Ureter (tissue), 1 donor: ENCODE results near the gene S100Z. TPM values are rescaled to one million over a fixed set of nuclear protein-coding genes. Genes with fewer than 3 reads are reported as not detected.
"Not testable (repeated sequence)": the region's sequence is repeated elsewhere in the genome, so short reads cannot be mapped to it uniquely, and the experiment has no call there.

Experiments used
- DNase-seq: peaks from one replicate; pipeline ENCODE4 v3.0.0-alpha.2; 2020; ENCODE audit warnings: low spot score
- total RNA-seq: library from RNA; stranded (reverse); gene quantifications from one replicate; pipeline ENCODE4 v1.2.4, GENCODE V29; 2023
- donor health status: DM: yes; HTN: yes; CAD: no.

S100Z gene
- total RNA-seq, 1 donor from 2014 or later: not detected

- DNase-seq: no peak
Observed at GRCh38 chr5:76874088-76874581, 24.3 kb downstream of the S100Z start.

GRCh38 chr5:76888733-76889300, 39.0 kb downstream of the S100Z start:
- no peak for DNase-seq

GRCh38 chr5:76893294-76893693, 43.5 kb downstream of the S100Z start:
- DNase-seq: no peak

GRCh38 chr5:76896196-76896595, 46.4 kb downstream of the S100Z start:
- no peak for DNase-seq

- DNase-seq: no peak
Observed at GRCh38 chr5:76901522-76901921, 51.7 kb downstream of the S100Z start.

GRCh38 chr5:76908166-76908565, 58.4 kb downstream of the S100Z start:
- DNase-seq: no peak

- not testable (repeated sequence) for DNase-seq
Observed at GRCh38 chr5:76910344-76910933, 60.6 kb downstream of the S100Z start.

GRCh38 chr5:76914671-76915070, 64.9 kb downstream of the S100Z start:
- DNase-seq: not testable (repeated sequence)

GRCh38 chr5:76918539-76918938, 68.7 kb downstream of the S100Z start:
- no peak for DNase-seq

GRCh38 chr5:76920491-76920890, 70.7 kb downstream of the S100Z start:
- DNase-seq: no peak

- DNase-seq: no peak
Observed at GRCh38 chr5:76926329-76927105, 76.7 kb downstream of the S100Z start.

GRCh38 chr5:76927961-76928360, 78.1 kb downstream of the S100Z start:
- no peak for DNase-seq

GRCh38 chr5:76930083-76930482, 80.3 kb downstream of the S100Z start:
- DNase-seq: no peak

- DNase-seq: no peak
Observed at GRCh38 chr5:76938177-76938576, 88.4 kb downstream of the S100Z start.

- no peak for DNase-seq
Observed at GRCh38 chr5:76941000-76941399, 91.2 kb downstream of the S100Z start.

- DNase-seq: no peak
Observed at GRCh38 chr5:76941442-76941841, 91.6 kb downstream of the S100Z start.

- no peak for DNase-seq
Observed at GRCh38 chr5:76942581-76942980, 92.8 kb downstream of the S100Z start.

- DNase-seq: no peak
Observed at GRCh38 chr5:76943006-76943405, 93.2 kb downstream of the S100Z start.

- no peak for DNase-seq
Observed at GRCh38 chr5:76944638-76945037, 94.8 kb downstream of the S100Z start.

- not testable (repeated sequence) for DNase-seq
Observed at GRCh38 chr5:76945238-76945637, 95.4 kb downstream of the S100Z start.

- no peak for DNase-seq
Observed at GRCh38 chr5:76946090-76946489, 96.3 kb downstream of the S100Z start.

GRCh38 chr5:76947082-76947503, 97.3 kb downstream of the S100Z start:
- DNase-seq: no peak
